Right lobe of liver (tissue), 6 donors: Measurements from ENCODE around the gene EPGN. TPM values are rescaled to one million over a fixed set of nuclear protein-coding genes. Genes with fewer than 3 reads are reported as not detected.

Source experiments
- ATAC-seq, 4 donors: fragments of 200-7000 bp; cut with Tn5 transposase; one replicate each; pipeline ENCODE4 v1.9.1; 2020; ENCODE audit warnings: mild to moderate bottlenecking in 4 of 4, moderate library complexity in 4 of 4
- DNase-seq, 3 donors: peaks; one replicate each; pipeline ENCODE4 v3.0.0-alpha.2; 2020
- H3K27ac ChIP-seq, 3 donors: fragments of 200-600 bp; one replicate each; pipeline ENCODE4 v1.8.0; 2022
- H3K27me3 ChIP-seq, 2 donors: fragments of 200-600 bp; one replicate each; pipeline ENCODE4 v1.8.0; 2022
- H3K36me3 ChIP-seq, 4 donors: fragments of 200-600 bp; sonication (generic) in 1 of 4; one replicate each; pipeline versions ENCODE4 v1.5.1 to v1.8.0; 2017 to 2022; ENCODE audit warnings: control low read depth in 1 of 4
- H3K4me1 ChIP-seq, 4 donors: fragments of 200-600 bp; sonication (generic) in 1 of 4; one replicate each; pipeline versions ENCODE4 v1.5.1 to v1.8.0; 2017 to 2022; ENCODE audit warnings: control low read depth in 1 of 4
- H3K4me3 ChIP-seq, 3 donors: fragments of 200-600 bp; one replicate each; pipeline ENCODE4 v1.8.0; 2022
- H3K9me3 ChIP-seq, 4 donors: fragments of 200-600 bp; sonication (generic) in 1 of 4; one replicate each; pipeline versions ENCODE4 v1.5.1 to v1.8.0; 2017 to 2022; ENCODE audit warnings: control low read depth in 1 of 4
- CTCF ChIP-seq, 4 donors: fragments of 200-600 bp in 3 of 4; fragments of 450-650 bp in 1 of 4; IDR thresholded peaks; one replicate each; pipeline versions ENCODE4 v1.5.1 to v1.8.0; 2016 to 2022; ENCODE audit warnings: antibody characterized with exemption in 4 of 4, mild to moderate bottlenecking in 2 of 4
- POLR2A ChIP-seq: fragments of 450-650 bp; IDR thresholded peaks from one replicate; pipeline ENCODE4 v1.6.1; 2017; ENCODE audit warnings: antibody characterized with exemption, mild to moderate bottlenecking
- WGBS: methylation state at CpG from one replicate; pipeline ENCODE4 v1.1.6; 2018; ENCODE audit warnings: low coverage, low lambda C conversion rate; ENCODE audit not compliant: insufficient coverage; ENCODE audit errors: missing lambda C conversion rate; 5-methylcytosine and 5-hydroxymethylcytosine counted together
- intact Hi-C, 2 donors: fragments of 100-400 bp; cut with DNase I; formaldehyde crosslinking; loops; one replicate each; pipeline versions ENCODE4 v1.11.2 to v1.14.1; 2022
- total RNA-seq, 6 experiments: library from RNA; depleted of rRNA in 2 of 6; stranded (reverse); fragments of >200 nt in 2 of 6; fragmentation: NEBNext Ultra II Directional in 3 of 6; extraction: Animal tissue kit (Norgen Biotek cat#: 25700) in 3 of 6; gene quantifications; one replicate each; pipeline versions ENCODE4 v1.1.0 to v1.2.4, GENCODE V29; 2016 to 2023
- donor health status: DM: no; HTN: yes; CAD: no.
- donor health status: DM: no; HTN: no; CAD: no.
- donor health status: DM: no; HTN: no; CAD: no.
- donor health status: DM: no; HTN: yes; CAD: no.
- donor health status: DM: no; HTN: yes; CAD: no.

Gene EPGN
- total RNA-seq, 6 experiments from 2014 or later, result not detected

- intact Hi-C loops, result no loop called here
- TF ChIP-seq POLR2A, result no peak
- TF ChIP-seq CTCF (IDR thresholded peaks at IDR 0.05), result peak in 3 of 4 donors; percentile 26 to 45 (median 28)
- no peak overlapping the region for H3K4me3 ChIP-seq
- H3K27ac ChIP-seq, result no peak overlapping the region
- H3K9me3 ChIP-seq, result no peaks in the 10 kb centered on the region
- no peaks in the 10 kb centered on the region for H3K4me1 ChIP-seq
- H3K27me3 ChIP-seq, result no peaks in the 10 kb centered on the region
- 33% methylated on average over 4 of the region's 4 CpGs for WGBS
- no peaks in the 10 kb centered on the region for H3K36me3 ChIP-seq
- DNase-seq, result no peak
- peak in 3 of 4 donors; percentile 50 to 68 (median 57) for ATAC-seq
Observed at GRCh38 chr4:74320559-74321118, 12.4 kb downstream of the EPGN start.

GRCh38 chr4:74322301-74322700 is 14.0 kb downstream of the EPGN start:
- ATAC-seq (no peak), DNase-seq (no peak)
- TF ChIP-seq CTCF (IDR thresholded peaks at IDR 0.05) (no peak), POLR2A (no peak)
- H3K27me3 ChIP-seq, result no peaks in the 10 kb centered on the region
- no peaks in the 10 kb centered on the region for H3K9me3 ChIP-seq
- WGBS, result 59% methylated on average over 3 of the region's 3 CpGs
- H3K4me3 ChIP-seq, result no peak overlapping the region
- intact Hi-C loops, result no loop called here
- no peaks in the 10 kb centered on the region for H3K36me3 ChIP-seq
- no peak overlapping the region for H3K27ac ChIP-seq
- no peaks in the 10 kb centered on the region for H3K4me1 ChIP-seq

GRCh38 chr4:74323663-74324062 is 15.4 kb downstream of the EPGN start:
- H3K36me3 ChIP-seq, result no peaks in the 10 kb centered on the region
- H3K9me3 ChIP-seq, result no peaks in the 10 kb centered on the region
- H3K4me1 ChIP-seq, result no peaks in the 10 kb centered on the region
- no peak overlapping the region for H3K27ac ChIP-seq
- intact Hi-C loops, result no loop called here
- H3K27me3 ChIP-seq, result no peaks in the 10 kb centered on the region
- 57% methylated on average over 4 of the region's 4 CpGs for WGBS
- no peak for TF ChIP-seq CTCF (IDR thresholded peaks at IDR 0.05)
- no peak for TF ChIP-seq POLR2A
- DNase-seq (no peak), ATAC-seq (no peak)
- no peak overlapping the region for H3K4me3 ChIP-seq

GRCh38 chr4:74324262-74324661 is 16.0 kb downstream of the EPGN start:
- intact Hi-C loops, result no loop called here
- WGBS, result 49% methylated on average over 3 of the region's 3 CpGs
- H3K27me3 ChIP-seq, result no peaks in the 10 kb centered on the region
- no peak overlapping the region for H3K4me3 ChIP-seq
- no peak overlapping the region for H3K27ac ChIP-seq
- ATAC-seq (no peak), DNase-seq (no peak)
- no peaks in the 10 kb centered on the region for H3K4me1 ChIP-seq
- no peaks in the 10 kb centered on the region for H3K36me3 ChIP-seq
- no peaks in the 10 kb centered on the region for H3K9me3 ChIP-seq
- TF ChIP-seq POLR2A (no peak), CTCF (IDR thresholded peaks at IDR 0.05) (no peak)

GRCh38 chr4:74325886-74326285 is 17.6 kb downstream of the EPGN start:
- Histone ChIP-seq H3K27ac (no peak overlapping the region), H3K27me3 (no peaks in the 10 kb centered on the region), H3K4me1 (no peaks in the 10 kb centered on the region), H3K9me3 (no peaks in the 10 kb centered on the region), H3K36me3 (no peaks in the 10 kb centered on the region), H3K4me3 (no peak overlapping the region)
- DNase-seq (no peak), ATAC-seq (no peak)
- 64% methylated on average over 2 of the region's 2 CpGs for WGBS
- intact Hi-C loops, result no loop called here
- TF ChIP-seq POLR2A, result no peak
- no peak for TF ChIP-seq CTCF (IDR thresholded peaks at IDR 0.05)
